GM18502 (cell line): ENCODE results near the gene PPM1J.

Experiments used
- ATAC-seq: cut with Tn5 transposase; IDR thresholded peaks from one replicate; pipeline ENCODE4 v1.9.1; 2021; ENCODE audit warnings: mild to moderate bottlenecking; ENCODE audit not compliant: unreplicated experiment, poor library complexity

PPM1J gene

DNA sequence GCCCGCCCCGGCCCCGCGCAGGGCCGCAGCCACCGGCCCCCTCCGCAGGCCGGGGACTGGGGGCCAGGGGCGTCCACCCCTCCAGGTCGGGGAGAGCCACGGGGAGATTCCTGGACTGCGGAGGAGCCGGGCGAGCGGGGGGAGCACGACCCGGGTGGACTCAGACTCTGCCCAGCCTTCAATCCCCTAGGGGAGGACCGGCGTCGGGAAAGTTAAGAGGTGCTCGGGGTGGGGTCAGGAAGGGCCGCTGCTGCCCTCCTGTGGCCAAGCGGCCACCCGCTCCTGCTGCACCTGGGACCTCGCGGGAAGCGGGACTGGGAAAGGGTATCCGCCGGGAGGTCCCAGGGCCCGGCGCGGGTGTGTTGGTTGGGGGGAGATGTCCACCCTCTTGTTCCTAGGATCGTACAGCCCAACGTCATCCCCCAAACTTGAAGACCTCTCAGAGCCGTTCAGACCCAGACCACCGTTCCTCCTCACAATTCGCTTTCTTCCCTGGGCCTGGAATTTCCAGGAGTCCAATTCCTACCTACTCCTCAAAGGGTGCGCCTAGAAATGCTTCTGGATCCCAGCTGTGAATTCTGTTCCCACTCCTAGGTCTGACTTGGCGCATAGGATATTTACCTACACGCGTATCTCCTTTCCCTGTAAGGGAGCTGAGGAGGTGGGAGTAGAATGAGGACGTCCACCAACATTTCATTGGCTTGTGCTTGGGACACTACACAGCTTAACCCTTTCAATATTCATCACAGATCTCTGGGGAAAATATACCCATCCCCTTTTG is 7.7 kb downstream of the PPM1J start:
- peak; percentile 64 for ATAC-seq

DNA sequence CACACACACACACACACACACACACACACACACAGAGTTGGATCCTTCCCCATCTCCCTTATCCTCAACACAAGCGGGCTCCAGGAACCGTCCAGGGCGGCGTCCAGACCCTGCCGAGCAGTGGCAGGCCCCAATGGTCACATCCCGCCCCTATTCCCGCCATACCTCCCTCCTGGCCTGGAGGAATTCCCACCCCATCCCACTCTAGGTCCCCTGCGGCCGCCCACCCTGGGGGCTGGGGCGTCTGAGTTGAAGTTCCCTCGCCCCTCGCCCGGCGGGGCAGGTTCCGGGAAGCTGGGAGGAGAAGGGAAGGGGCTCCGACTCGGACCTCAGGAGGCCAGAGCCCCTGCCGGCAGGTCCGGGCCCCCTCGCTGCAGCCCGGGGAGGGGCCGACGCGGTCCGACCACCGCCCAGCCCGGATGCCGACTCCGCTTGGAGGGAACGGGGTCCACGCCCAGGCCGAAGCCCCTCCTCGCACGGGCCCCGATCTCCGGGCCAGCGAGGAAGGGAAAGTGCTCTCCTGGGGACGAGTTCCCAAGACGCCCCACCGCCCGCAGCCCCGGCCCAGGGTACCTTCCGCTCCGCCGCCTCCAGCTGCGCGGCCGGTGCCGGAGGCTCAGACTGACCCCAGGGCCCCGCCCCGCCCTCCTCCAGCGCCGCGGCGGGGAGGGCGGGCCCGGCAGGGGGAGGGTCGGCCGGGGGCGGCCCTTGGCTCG is 8.5 kb downstream of the PPM1J start, which contains the start of gene RHOC:
Gene RHOC, minus strand, starts transcription at position 623 of the 716 bp plus-strand sequence. CDS start 3,328 bp downstream, outside the sequence.
- peak; percentile 67 for ATAC-seq

DNA sequence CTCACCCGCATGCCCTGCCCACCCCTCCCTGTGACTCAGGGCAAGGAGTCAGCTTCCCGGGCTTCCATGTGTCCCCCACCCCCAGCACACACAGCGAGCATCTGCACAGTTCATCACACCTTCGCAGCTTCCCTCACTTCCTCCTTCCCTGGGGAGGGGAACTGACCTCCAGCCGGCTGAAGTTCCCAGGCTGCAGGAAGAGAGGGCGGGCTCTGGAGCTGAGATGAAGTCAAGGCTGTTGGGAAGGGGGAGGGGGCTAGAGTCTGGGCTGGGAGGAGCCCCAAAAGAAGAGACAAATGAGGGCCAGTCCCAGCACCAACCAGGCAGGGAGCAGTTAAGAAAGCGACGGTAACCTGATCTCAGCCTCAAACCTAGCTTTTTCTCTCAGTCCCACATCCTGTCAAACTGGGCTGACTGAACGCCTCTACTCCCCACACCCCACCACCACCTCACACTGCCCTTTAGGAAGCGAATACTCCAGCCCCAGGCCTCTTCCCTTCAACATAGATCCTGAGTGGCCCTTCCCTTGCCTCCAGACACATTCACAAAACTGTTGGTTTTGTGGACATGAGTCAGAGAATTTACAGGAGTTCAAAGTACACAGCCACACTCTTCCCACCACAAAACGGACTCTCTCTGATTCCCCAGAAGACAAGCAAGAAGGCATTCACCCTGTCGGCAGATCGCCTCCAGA is 10.1 kb downstream of the PPM1J start:
- peak; percentile 64 for ATAC-seq

DNA sequence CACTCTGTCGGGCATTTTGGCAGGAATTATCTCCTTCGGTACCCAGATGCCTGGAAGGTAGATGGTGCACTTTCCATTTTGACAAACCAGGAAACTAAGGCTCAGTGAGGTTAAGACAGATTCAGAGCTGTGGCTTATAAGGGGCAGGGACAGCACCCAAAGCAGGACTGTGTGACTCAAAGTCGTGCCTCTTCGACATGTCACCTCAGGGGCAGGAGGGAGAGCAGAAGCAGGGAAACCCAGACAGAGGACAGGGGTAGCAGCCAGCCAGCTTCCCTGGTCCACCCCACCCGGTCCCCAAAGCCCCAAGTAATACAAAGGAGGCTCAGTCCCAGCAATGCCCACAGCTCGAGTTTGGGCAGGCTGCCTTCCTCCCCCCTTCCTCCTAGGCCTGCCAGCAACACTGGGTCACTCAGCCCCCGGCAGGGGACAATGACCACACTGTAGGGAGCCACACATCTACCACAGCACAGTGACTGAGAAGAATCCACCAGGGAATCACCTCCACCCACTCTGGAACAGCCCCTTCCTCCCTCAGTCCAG is 10.7 kb downstream of the PPM1J start:
- ATAC-seq = no peak

DNA sequence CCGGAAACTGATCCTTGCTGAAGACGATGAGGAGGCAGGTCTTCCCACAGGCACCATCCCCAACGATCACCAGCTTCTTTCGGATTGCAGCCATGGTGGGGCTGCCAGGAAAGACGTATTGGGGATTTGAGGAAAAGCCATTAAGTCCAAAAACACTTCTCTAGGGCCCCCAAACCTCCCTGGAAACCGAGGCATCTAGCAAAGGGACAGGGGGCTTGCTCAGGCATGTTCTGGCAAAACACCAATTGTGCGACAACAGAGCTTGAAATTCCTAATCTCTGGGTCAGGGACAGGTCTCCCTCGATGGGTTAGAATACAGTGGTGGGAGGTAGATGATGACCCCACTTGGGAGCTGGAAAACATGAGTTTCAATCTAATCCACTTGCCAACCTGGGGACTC is 11.4 kb downstream of the PPM1J start:
- ATAC-seq = no peak

DNA sequence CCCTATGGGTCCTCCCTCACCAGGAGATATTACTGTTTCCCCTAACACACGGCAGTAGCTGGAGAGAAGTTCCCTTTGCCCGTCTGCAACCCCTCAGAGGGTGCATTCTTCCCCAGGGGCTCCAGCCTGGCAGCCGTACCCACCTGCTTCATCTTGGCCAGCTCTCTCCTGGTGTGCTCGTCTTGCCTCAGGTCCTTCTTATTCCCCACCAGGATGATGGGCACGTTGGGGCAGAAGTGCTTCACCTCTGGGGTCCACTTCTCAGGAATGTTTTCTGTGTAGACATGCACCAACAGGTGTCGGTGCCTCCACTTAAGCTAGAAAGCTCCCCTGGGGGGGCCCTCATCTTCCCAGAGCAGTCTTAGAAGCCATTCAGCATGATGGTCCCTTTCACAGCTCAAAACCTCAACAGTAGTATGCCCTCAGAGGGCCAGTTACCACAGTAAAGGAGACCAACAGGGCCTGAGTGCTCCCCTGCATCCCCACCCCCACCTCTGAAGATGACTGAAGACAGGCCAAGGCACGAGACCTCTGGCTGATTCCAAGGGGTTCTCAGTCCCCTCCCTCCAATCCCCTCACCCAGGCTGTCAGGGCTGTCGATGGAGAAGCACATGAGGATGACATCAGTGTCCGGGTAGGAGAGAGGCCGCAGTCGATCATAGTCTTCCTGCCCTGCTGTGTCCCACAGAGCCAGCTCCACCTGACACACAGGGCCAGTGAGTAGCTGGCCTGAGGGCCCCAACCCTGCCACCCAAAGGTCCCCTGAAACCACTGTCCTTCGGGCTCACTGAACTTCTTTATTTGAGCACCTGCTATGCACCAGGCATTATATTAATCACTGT is 12.5 kb downstream of the PPM1J start:
- ATAC-seq = no peak

DNA sequence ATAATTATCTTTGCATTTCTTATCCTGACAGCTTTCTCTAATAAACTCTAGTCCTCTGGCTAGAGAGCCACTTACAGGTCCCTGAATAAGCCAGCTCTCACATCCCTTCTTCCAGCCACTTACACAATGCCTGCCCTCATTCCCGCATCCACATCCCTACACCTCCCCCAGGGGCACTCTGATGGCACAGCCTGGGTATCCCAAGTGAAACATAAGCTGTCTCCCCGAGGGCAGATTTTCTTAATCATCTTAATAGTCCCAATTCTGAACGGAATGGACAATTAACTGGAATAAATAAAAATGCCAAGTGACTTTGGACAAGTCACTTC is 13.1 kb downstream of the PPM1J start:
- no peak for ATAC-seq

DNA sequence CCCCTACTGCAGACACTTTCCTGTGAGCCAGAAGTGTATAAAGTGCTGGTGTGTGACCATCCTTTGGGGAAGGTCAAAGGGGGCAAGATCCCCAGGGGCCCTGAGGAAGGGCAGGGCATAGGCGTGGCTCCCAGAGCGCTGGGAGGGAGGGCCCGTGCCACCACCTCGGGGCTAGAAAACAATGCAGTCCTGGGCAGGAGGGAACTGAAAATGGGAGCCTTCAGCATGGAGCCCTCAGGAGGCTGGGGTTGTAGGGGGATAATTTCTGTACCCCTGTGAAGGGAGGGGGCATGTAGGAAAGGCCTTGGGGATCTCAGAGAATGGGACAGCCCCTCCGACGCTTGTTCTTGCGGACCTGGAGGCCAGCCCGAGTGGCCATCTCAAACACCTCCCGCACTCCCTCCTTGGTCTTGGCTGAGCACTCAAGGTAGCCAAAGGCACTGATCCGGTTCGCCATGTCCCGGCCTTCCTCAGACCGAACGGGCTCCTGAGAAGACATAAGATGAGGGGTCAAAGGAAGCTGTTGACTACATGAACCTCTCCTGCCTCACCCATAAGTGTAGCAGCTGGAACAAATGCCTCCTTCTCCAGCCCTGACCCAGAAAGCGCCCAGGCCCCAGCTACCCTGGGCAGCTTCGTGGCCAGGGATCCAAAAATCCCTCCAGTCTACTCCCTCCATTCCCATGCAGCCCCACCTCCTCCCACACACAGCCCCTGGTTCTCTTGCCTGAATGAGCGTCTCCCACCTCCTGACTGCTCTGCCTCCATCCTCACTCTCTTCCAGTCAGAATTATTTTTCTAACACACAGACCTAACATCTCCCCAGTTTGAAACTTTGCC is 13.7 kb downstream of the PPM1J start:
- ATAC-seq = no peak

DNA sequence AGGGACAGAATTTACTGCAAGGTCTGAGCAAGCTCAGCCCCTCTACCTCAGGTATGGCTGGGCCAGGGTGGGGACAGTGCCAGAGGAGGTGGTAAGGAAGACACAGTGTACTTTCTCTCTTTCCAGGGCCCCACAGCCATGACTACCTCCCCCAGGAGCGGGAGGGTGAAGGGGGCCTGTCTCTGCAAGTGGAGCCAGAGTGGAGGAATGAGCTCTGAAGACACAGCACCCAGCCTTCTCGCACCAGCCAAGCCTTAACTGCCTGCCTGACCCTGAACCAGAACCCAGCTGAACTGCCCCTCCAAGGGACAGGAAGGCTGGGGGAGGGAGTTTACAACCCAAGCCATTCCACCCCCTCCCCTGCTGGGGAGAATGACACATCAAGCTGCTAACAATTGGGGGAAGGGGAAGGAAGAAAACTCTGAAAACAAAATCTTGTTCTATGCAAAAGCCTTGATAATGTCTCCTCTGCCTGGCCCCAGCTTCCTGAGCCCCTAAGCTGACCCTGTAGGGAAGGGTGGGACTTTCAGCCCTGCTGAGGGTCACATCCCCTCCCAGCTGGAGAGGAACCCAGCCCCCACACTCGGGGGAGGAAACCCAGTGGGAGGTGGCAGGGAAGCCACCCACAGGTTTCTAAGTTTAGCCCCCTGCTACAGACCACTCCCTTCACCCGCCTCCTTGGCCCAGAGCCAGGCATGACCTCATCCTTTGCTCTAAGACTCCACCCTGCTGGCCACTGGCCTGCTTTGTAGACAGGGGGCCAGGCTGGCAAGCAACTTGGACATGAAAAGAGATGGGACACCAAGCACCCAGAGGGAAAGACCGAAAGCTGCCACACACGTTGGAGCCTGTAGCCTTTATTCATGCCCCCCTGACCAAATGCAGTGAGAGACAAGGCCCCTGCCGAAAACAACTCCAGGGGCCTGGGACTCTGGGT is 14.6 kb downstream of the PPM1J start:
- ATAC-seq = peak; percentile 48

DNA sequence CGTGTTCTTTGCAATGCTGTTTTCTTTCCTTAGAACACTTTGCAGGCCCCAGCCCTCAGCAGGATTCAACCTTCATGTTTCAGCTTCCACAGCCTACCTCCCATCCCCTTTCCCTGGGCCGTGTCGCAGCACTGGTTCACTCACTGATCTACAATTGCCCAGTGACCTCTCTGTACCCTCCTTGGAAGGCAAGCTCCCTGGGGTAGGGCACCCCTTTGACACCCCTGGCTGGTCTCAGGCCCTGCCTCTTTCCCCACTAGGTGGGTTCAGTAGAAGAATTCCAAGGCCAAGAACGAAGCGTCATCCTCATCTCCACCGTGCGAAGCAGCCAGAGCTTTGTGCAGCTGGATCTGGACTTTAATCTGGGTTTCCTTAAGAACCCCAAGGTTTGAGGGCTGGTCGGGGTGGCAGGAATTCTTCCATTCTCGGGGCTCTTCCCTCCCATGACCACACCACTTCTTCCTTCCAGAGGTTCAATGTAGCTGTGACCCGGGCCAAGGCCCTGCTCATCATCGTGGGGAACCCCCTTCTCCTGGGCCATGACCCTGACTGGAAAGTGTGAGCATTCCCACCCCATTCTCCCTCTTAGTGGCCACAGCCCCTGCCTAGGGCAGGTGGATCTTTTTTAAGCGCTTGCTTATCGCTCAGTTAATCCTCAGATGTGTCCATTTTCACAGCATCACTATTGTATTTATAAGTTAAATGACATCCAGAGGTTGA is 15.5 kb downstream of the PPM1J start:
- no peak for ATAC-seq

DNA sequence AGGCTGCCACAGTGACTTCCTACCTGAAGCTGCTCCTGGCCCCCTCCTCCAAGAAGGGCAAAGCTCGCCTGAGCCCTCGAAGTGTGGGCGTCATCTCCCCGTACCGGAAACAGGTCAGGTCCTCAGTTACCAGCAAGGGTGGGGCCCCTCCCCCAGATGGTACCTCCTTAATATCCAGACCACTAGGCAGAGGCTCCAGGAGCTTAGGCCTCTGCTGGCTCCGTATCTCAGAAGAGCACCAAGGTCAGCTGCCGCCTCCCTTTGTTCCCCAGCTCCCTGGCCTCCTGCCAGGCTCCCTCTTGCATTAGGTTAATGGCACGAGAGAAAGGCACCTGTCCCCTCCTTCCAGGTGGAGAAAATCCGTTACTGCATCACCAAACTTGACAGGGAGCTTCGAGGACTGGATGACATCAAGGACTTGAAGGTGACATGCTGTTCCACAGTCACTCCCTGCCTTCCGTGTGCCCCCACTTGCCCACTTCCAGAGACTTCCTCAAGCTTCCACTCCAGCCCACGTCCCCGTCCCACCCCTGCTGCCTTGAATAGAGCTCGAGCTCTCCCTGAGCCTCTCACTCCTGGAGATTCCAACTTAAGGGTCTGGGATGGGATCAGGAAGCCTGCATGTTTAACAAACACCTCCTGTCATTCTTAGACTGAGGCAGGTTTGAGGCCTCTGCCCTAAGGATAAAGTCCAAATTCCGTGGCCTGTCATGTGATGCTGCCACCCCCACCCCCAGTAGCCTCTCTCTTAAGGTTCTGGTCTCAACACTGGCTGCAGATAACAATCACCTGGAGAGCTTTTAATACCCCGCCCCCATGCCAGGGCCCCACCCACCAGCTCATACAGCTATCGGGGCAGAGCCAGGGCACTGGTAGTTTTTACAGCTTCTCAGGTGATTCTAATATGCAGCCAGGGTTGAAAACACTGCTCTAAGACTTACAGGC is 16.5 kb downstream of the PPM1J start:
- no peak for ATAC-seq

DNA sequence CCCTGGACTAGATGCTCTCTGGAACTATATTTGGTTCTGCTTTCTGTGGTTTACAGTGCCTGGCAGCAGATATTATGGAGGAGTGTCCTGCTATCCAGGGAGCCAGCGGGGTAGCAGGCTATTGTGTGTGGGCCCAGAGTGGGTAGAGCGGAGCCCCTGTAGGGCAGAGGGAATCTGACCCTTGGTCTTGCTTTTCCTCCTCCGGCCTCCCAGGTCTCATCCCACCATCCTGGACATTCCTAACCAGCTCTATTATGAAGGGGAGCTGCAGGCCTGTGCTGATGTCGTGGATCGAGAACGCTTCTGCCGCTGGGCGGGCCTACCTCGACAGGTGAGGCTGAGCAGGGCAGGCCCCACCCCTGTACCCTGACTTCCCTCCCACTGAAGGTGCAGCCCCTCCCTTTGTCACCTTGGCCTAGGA is 17.3 kb downstream of the PPM1J start:
- no peak for ATAC-seq

DNA sequence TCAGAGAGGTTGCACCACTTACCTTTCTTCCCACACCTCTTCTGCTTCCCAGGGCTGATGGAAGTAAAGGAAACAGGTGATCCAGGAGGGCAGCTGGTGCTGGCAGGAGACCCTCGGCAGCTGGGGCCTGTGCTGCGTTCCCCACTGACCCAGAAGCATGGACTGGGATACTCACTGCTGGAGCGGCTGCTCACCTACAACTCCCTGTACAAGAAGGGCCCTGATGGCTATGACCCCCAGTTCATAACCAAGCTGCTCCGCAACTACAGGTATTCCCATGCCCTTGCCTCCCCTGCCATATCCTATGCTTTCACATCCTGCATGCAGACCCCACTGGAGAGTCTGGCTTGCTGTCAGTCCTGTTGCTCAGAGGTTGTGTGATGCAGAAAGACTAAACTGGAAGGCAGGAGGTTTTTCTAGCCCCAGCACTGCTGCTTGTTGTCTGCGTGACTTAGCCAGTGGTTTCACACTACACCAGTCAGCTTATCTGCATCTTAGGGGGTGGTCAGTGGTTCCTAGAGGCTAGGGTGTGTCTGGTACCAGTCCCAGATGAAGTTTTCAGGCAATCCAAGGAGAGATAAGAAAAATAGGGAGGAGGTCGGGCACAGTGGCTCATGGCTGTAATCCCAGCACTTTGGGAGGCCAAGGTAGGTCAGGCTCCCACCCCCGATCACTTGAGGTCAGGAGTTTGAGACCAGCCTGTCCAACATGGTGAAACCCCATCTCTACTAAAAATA is 18.4 kb downstream of the PPM1J start:
- ATAC-seq = no peak

DNA sequence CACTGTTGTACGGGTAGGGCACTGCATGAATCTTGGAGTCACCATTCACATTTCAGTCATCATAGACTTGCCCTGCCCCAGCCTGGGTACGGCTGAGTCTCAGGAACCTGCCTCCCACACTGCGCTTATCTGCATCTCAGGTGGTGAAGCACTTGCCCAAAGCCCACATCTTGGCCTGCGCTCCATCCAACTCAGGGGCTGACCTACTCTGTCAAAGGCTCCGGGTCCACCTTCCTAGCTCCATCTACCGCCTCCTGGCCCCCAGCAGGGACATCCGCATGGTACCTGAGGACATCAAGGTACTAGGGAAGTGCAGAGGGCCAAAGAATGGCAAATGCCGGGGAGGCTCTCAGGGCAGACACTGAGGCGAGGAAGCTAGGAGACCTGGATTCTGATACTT is 19.9 kb downstream of the PPM1J start:
- no peak for ATAC-seq

DNA sequence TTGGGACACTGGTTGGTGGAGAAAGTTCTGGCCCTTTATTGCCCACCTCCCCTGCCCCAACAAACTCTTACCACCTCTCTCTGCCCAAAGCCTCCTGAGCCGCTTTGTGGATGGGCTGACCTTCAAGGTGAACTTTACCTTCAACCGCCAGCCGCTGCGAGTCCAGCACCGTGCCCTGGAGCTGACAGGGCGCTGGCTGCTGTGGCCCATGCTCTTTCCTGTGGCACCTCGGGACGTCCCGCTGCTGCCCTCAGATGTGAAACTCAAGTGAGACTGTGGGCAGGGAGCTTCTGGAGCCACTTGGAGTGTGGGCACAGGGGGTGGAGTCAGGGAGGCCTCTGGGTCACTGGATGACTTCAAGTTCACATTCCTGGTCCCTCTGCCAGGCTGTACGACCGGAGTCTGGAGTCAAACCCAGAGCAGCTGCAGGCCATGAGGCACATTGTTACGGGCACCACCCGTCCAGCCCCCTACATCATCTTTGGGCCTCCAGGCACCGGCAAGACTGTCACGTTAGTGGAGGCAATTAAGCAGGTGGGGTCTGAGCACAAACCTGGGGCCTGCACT is 20.7 kb downstream of the PPM1J start:
- no peak for ATAC-seq
